Endothelial cell of umbilical vein (primary cell): ENCODE measurements around the gene CAMTA1. TPM values are rescaled to one million over a fixed set of nuclear protein-coding genes. Genes with fewer than 3 reads are reported as not detected.

ENCODE experiments used
- BruUV-seq: library from RNA; stranded (reverse); fragments of 400-500 nt; replicated peaks from 2 replicates; lab custom pipeline; 2021; lab: Mats Ljungman, UMichigan
- CTCF ChIA-PET: fragments of 300-600, 350-600 bp; sonication (Branson Sonifier 250); formaldehyde crosslinking; loops from one replicate; lab custom pipeline; 2021; ENCODE audit warnings: antibody characterized with exemption, inconsistent platforms; lab: Charles Lee
- POLR2A ChIA-PET: fragments of 300-600, 350-600 bp; sonication (Branson Sonifier 250); formaldehyde crosslinking; loops from one replicate; lab custom pipeline; 2021; ENCODE audit warnings: antibody characterized with exemption, inconsistent platforms; lab: Charles Lee
- DNase-seq: peaks from one replicate; pipeline ENCODE4 v3.0.0-alpha.2; 2011; ENCODE audit warnings: low read depth, low spot score
- FAIRE-seq: peaks from 2 replicates; lab custom pipeline; 2011; peaks lifted over from hg19 to GRCh38; lab: Jason Lieb, UNC
- H2AFZ ChIP-seq: 2 replicates; pipeline ENCODE4 v1.6.0; 2012; ENCODE audit warnings: low read depth, low read length, control low read depth, inconsistent platforms
- H3K27ac ChIP-seq: 2 replicates; pipeline ENCODE4 v1.5.1; 2011; ENCODE audit warnings: low read depth, mild to moderate bottlenecking, control low read depth, low read length, moderate library complexity; ENCODE audit not compliant: insufficient read depth
- H3K27me3 ChIP-seq, 2 experiments: 2 replicates each; pipeline versions ENCODE4 v1.6.0 to v1.6.1; 2011; ENCODE audit warnings: low read length in 2 of 2, mixed read lengths in 1 of 2; ENCODE audit not compliant: control insufficient read depth in 2 of 2, insufficient read depth in 2 of 2
- H3K36me3 ChIP-seq, 2 experiments: 2 replicates in 1 of 2; 3 replicates in 1 of 2; pipeline ENCODE4 v1.5.1; 2011; ENCODE audit warnings: low read length in 2 of 2, mild to moderate bottlenecking in 1 of 2, moderate library complexity in 1 of 2; ENCODE audit not compliant: control insufficient read depth in 2 of 2, insufficient read depth in 2 of 2; ENCODE audit errors: extremely low read depth in 1 of 2
- H3K4me1 ChIP-seq: 3 replicates; pipeline ENCODE4 v1.5.1; 2011; ENCODE audit warnings: mild to moderate bottlenecking, low read length; ENCODE audit not compliant: control insufficient read depth, insufficient read depth; ENCODE audit errors: extremely low read depth
- H3K4me2 ChIP-seq: 2 replicates; pipeline ENCODE4 v1.6.1; 2011; ENCODE audit warnings: low read length, control low read depth, mixed read lengths; ENCODE audit not compliant: insufficient read depth
- H3K4me3 ChIP-seq, 3 experiments: fragments of 200-600 bp in 1 of 3; sonication (generic), shearing (Covaris generic) in 1 of 3; replicated peaks in 1 of 3; 2 replicates each; pipeline ENCODE4 v1.5.1; 2011 to 2016; ENCODE audit warnings: control low read depth in 3 of 3, low read length in 3 of 3, mild to moderate bottlenecking in 2 of 3, inconsistent platforms in 1 of 3, low read depth in 1 of 3, moderate library complexity in 1 of 3; ENCODE audit not compliant: insufficient read depth in 1 of 3
- H3K79me2 ChIP-seq: 2 replicates; pipeline ENCODE4 v1.6.0; 2012; ENCODE audit warnings: low read length, inconsistent platforms; ENCODE audit not compliant: control insufficient read depth, insufficient read depth
- H3K9ac ChIP-seq: replicated peaks from 2 replicates; pipeline ENCODE3; 2011; ENCODE audit warnings: low read length, control low read depth; ENCODE audit not compliant: insufficient read depth; ENCODE audit errors: extremely low read depth
- H3K9me1 ChIP-seq: replicated peaks from 3 replicates; pipeline ENCODE4 v1.6.0; 2011; ENCODE audit warnings: mild to moderate bottlenecking, low read length; ENCODE audit not compliant: control insufficient read depth, insufficient read depth; ENCODE audit errors: extremely low read depth
- H3K9me3 ChIP-seq: replicated peaks from 2 replicates; pipeline ENCODE4 v1.5.1; 2012; ENCODE audit warnings: low read length, inconsistent platforms; ENCODE audit not compliant: control insufficient read depth, insufficient read depth
- H4K20me1 ChIP-seq: replicated peaks from 2 replicates; pipeline ENCODE3; 2011; ENCODE audit warnings: mild to moderate bottlenecking, low read length; ENCODE audit not compliant: control insufficient read depth, insufficient read depth; ENCODE audit errors: extremely low read depth
- CTCF ChIP-seq, 2 donors: IDR thresholded peaks; 1 replicate in 1 of 2; 2 replicates in 1 of 2; pipeline ENCODE4 v1.5.1; 2011; ENCODE audit warnings: low read length in 2 of 2, mild to moderate bottlenecking in 2 of 2, moderate library complexity in 2 of 2, control low read depth in 1 of 2, inconsistent platforms in 1 of 2, low read depth in 1 of 2; ENCODE audit not compliant: insufficient read depth in 1 of 2; ENCODE audit errors: extremely low read depth in 1 of 2
- EZH2 ChIP-seq: IDR thresholded peaks from 2 replicates; pipeline ENCODE4 v1.6.1; 2012; ENCODE audit warnings: borderline replicate concordance, low read depth, mild to moderate bottlenecking, moderate library complexity, low read length, inconsistent platforms; ENCODE audit not compliant: severe bottlenecking
- FOS ChIP-seq: IDR thresholded peaks from 2 replicates; pipeline ENCODE4 v1.6.1; 2011; ENCODE audit warnings: mild to moderate bottlenecking, low read length, moderate library complexity, borderline replicate concordance; ENCODE audit not compliant: insufficient read depth
- GATA2 ChIP-seq: IDR thresholded peaks from 2 replicates; pipeline ENCODE4 v1.7.0; 2011; ENCODE audit warnings: low read depth, mild to moderate bottlenecking, moderate library complexity, mixed read lengths, low read length; ENCODE audit not compliant: insufficient read length, insufficient read depth
- JUN ChIP-seq: IDR thresholded peaks from 2 replicates; pipeline ENCODE4 v1.6.1; 2011; ENCODE audit warnings: borderline replicate concordance, low read depth; ENCODE audit not compliant: insufficient read length, insufficient read depth
- MAX ChIP-seq: IDR thresholded peaks from 2 replicates; pipeline ENCODE4 v1.6.1; 2011; ENCODE audit not compliant: insufficient read depth, insufficient read length
- MYC ChIP-seq: IDR thresholded peaks from one replicate; pipeline ENCODE4 v1.6.1; 2011; ENCODE audit warnings: mild to moderate bottlenecking, low read depth, low read length
- POLR2A ChIP-seq: IDR thresholded peaks from 2 replicates; pipeline ENCODE4 v1.6.1; 2012; ENCODE audit warnings: low read depth, mild to moderate bottlenecking, control low read depth, low read length
- POLR2AphosphoS5 ChIP-seq: IDR thresholded peaks from 2 replicates; pipeline ENCODE4 v1.6.1; 2012; ENCODE audit warnings: low read depth, mild to moderate bottlenecking, control low read depth, low read length, moderate library complexity; ENCODE audit not compliant: insufficient read depth
- dilution Hi-C: fragments of 300-500 bp; cut with MboI; formaldehyde crosslinking; loops from one replicate; pipeline ENCODE4 v1.15.0; 2019; ENCODE audit warnings: low sequenced_read_pairs; ENCODE audit not compliant: extremely low pct_ligation_motif_present
- intact Hi-C: fragments of 100-400 bp; cut with micrococcal nuclease; formaldehyde crosslinking; loops from one replicate; pipeline ENCODE4 v1.10.0; 2022
- polyA plus RNA-seq, 4 experiments: library from polyadenylated mRNA; depleted of rRNA in 3 of 4; stranded (reverse) in 3 of 4; unstranded in 1 of 4; fragments of >200 nt; gene quantifications; 2 replicates each; pipeline versions ENCODE4 v1.2.1 to v1.2.3, GENCODE V29; 2011 to 2012; ENCODE audit warnings: missing spikeins in 1 of 4
- total RNA-seq: library from RNA; stranded (reverse); gene quantifications from 2 replicates; pipeline ENCODE4 v1.2.3, GENCODE V29; 2021

Gene CAMTA1
- total and polyA plus RNA-seq, 2 donors (not counting 3 experiments of a cell fraction or from before 2014, with no cell fraction given), result 50.8 to 92.7 TPM

GRCh38 chr1:7103874-7104273, 318.6 kb downstream of the CAMTA1 start:
- DNase-seq, result no peak
- TF ChIP-seq MYC, result no peak
- ChIA-PET POLR2A (no interaction called here), CTCF (no interaction called here)
- H3K36me3 ChIP-seq, result no peaks in the 10 kb centered on the region
- no peak overlapping the region for H3K4me2 ChIP-seq
- no peaks in the 10 kb centered on the region for H3K4me1 ChIP-seq
- H3K4me3 ChIP-seq, result no peak overlapping the region
- dilution Hi-C loops, result no loop called here
- no TSS peak for BruUV-seq
- H3K27me3 ChIP-seq, result no peaks in the 10 kb centered on the region
- H3K9me3 ChIP-seq, result no peaks in the 10 kb centered on the region
- no peaks in the 10 kb centered on the region for H3K79me2 ChIP-seq
- H2AFZ ChIP-seq, result no peak overlapping the region
- no peak for FAIRE-seq
- H4K20me1 ChIP-seq, result no peaks in the 10 kb centered on the region
- intact Hi-C loops, result no loop called here
- H3K27ac ChIP-seq, result no peak overlapping the region
- H3K9ac ChIP-seq, result no peak overlapping the region
- no peaks in the 10 kb centered on the region for H3K9me1 ChIP-seq

GRCh38 chr1:7104339-7104738, 319.1 kb downstream of the CAMTA1 start:
- FAIRE-seq (no peak), DNase-seq (no peak)
- BruUV-seq, result no TSS peak
- no peak overlapping the region for H3K4me2 ChIP-seq
- no peak for TF ChIP-seq POLR2A
- no peak for TF ChIP-seq CTCF (IDR thresholded peaks at IDR 0.05; ENCODE audit: extremely low read depth in 1 of 2, insufficient read depth in 1 of 2, low read depth in 1 of 2, low read length in 2 of 2)
- TF ChIP-seq FOS, result no peak
- TF ChIP-seq GATA2, result no peak
- TF ChIP-seq MYC, result no peak
- no peak for TF ChIP-seq POLR2AphosphoS5
- no peak for TF ChIP-seq JUN
- TF ChIP-seq EZH2, result no peak
- TF ChIP-seq MAX, result no peak
- H3K4me1 ChIP-seq, result no peaks in the 10 kb centered on the region
- CTCF ChIA-PET, result no interaction called here
- no peak overlapping the region for H3K4me3 ChIP-seq
- H3K9me3 ChIP-seq, result no peaks in the 10 kb centered on the region
- no peaks in the 10 kb centered on the region for H3K79me2 ChIP-seq
- no peak overlapping the region for H3K27ac ChIP-seq
- no peak overlapping the region for H3K9ac ChIP-seq
- H3K36me3 ChIP-seq, result no peaks in the 10 kb centered on the region
- no peaks in the 10 kb centered on the region for H3K27me3 ChIP-seq
- no peaks in the 10 kb centered on the region for H3K9me1 ChIP-seq
- H2AFZ ChIP-seq, result no peak overlapping the region
- no peaks in the 10 kb centered on the region for H4K20me1 ChIP-seq
- dilution Hi-C loops (no loop called here), intact Hi-C loops (no loop called here)
- POLR2A ChIA-PET, result no interaction called here
